GM18870 (cell line): ENCODE measurements around the gene TRPC5OS.

Source experiments
- ATAC-seq: cut with Tn5 transposase; IDR thresholded peaks from one replicate; pipeline ENCODE4 v1.9.1; 2021; ENCODE audit warnings: moderate library complexity; ENCODE audit not compliant: unreplicated experiment

TRPC5OS gene

DNA sequence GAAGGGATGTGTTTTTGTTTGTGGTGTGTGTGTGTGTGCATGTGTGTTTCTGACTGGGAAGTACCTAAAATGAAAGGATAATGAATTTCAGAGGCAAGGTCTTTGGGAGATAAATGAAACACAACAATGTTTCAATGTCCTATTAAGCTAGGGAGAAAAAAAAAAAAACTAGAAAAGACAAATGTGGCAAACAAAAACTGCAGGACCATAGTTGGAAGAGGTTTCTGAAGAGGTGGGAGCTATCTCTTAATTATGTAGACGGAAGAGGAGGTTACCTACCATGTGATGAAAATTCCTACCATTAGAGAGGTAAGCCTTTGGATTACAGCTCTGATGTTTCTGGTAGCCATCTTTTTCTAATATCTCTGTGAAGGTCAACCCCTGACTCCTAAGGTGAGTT lies at the start of gene TRPC5OS:
TSS of gene TRPC5OS (plus strand) at position 301 of the 400 bp plus-strand sequence. CDS start 25,669 bp downstream, outside the sequence.
- no peak for ATAC-seq

GRCh38 chrX:111829345-111829744 lies 46.6 kb upstream of the TRPC5OS start:
- no peak for ATAC-seq

DNA sequence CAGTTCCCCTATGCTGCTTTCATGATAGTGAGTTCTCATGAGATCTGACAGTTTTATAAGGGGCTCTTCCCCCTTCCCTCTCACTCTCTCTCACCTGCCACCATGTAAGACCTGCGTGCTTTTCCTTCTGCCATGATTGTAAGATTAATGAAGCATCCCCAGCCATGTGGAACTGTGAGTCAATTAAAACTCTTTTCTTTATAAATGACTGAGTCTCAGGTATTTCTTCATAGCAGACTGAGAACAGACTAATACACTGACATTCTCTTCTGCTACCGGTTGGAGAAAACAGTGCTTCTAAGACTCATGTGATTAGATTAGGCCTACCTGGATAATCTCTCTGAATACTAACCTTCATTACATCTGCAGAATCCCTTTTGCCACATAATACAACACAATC lies 45.4 kb upstream of the TRPC5OS start:
- no peak for ATAC-seq

DNA sequence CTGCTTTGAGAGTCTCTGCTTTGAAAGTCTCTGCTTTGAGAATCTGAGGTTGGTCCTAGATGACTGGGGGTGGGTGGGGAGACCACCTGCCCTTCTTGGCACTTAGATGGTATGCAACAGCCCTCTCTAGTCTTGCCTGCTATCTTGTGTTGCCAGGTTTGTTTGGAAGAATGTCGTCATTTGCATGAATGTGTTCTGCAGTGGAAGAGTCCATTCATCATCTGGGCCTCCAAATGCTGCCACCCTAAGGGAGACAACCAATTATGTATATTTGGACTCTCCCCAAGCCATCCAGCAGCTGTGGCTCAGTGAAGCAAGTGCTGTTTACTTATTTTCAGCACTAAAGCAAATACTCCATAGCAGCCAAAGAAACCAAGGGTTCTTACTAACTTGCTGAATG lies 44.6 kb upstream of the TRPC5OS start:
- ATAC-seq = no peak

DNA sequence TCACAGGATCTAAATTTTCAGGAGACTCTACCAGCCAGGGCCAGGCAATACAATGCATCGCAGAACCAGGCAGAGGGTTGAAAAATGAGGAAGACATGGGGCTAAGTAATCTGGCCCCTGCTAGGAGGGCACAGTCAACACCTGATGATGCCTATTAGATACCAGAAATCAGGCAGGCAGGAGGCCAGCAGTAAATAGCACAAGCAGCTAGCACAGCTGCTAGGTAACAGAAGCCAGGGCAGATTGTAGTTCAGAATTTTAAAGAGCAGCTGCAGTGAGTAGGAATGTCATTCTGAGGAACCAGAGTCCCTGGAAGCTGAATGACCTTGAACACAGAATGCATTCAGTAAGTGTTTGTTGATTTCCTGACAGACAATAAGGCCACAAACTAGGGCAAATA lies 38.8 kb upstream of the TRPC5OS start:
- ATAC-seq = no peak

DNA sequence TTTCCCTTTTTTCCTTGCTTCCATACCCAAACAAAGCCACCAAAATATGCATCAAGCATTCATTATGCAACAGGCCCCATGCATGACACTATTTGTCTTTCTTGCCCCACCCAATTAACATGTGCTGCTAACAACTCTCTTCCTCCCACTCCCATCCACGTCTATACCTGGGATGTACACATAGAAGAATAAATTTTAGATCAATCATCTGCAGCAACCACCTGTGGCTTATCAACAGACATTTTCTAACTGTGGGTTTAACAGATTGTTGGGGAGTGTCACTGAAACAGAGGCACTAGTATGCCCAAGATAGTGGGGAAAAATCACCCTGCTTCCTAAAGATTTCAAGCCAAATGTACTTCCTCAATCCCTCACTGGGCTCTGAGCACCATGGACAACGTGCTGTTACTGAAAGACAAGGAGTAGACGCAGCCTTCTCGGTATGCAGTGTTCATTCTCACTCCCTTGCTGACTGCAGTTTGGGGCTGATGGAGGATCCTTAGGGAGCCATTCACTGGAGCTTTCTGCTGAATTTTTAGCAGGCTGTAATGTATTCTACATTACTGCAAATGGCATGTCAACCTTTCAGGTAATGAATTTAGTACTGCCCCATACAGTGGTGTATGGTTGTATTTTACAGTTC lies 28.4 kb upstream of the TRPC5OS start:
- no peak for ATAC-seq

GRCh38 chrX:111848541-111848940 lies 27.4 kb upstream of the TRPC5OS start:
- ATAC-seq = no peak

DNA sequence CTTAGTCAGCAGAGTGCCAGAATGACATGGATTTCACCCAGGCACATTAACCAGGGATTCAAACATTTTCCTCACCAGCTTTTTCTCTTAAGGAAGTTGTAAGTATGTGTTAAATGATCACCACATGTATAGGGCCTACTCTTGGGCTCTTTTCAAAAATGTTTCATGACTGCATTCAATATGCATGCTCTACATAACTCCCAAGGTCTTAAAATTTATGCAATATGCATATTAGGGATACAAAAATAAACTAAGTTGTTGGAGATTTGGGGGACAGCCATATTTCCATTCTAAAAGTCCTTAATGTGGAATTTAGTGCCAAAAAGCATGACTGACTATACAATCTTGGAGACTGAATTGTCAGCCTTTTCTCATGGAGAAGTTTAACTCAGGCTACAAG lies 25.0 kb upstream of the TRPC5OS start:
- no peak for ATAC-seq

GRCh38 chrX:111854556-111855490 lies 21.2 kb upstream of the TRPC5OS start:
- no peak for ATAC-seq

GRCh38 chrX:111857534-111858060 lies 18.4 kb upstream of the TRPC5OS start:
- no peak for ATAC-seq

DNA sequence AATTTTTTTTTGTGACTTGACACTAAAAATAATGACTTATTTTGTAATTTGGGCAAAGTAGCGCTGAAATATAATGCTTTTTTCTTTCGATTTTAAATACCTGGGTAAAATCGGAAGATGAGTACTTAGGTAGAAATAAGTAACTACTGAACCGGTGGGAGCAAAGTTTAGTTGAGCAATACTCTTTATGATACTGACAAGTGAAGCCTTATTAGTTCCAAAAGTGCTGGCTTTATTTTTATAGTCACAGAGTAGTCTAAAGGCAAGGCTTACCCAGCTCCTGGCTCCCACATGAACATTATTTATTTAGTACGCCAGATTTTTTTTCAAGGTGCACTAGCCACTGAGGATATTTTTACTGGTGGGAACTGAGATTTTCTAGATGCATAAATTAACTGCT lies 14.4 kb upstream of the TRPC5OS start:
- ATAC-seq = no peak

- no peak for ATAC-seq
Measured at GRCh38 chrX:111867236-111867635, 8.7 kb upstream of the TRPC5OS start.

DNA sequence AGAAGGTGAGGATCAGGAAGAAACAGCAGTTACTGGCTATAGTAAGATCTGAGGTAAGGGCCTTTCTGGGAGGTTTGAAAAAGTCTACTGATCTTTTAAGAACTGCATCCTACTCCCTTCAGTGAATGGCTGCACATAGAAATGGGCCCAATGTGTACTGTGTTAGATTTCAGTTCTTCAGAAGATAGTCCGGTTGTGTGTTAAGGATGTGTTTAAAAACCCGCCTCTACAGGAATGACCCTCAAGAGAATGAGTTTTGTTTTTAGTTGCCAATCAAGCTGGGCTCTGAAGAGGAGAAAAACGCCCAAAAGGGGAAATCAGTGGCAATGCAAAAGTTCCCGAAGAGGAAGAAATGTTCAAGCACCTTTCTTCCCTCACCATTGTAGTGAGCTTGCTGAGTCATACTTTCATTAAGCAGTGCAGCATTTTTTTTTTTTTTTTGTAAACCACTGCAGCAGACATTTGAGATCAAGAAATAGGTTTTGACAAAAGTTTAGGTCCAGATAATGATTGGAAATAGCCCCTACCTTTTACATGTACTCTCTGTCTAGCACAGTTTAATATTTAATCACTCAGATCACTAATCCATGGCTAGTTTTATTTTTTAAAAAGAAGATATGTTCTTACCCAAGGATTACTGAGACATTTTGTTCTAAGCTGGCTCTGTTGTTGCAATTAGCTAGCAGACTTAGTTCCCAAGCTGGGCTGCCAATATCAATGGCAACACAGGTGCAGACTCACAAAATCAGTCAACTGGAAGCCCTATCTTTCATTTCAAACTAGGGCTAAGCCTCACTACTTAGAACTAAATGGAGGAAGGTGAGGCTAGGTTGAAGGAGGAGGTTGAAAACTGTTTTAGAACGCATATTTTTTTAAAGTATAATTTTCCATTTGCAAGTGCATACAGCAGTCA lies 7.0 kb upstream of the TRPC5OS start:
- peak; percentile 70 for ATAC-seq

- peak; percentile 84 for ATAC-seq
Measured at GRCh38 chrX:111869639-111870034, 6.3 kb upstream of the TRPC5OS start.

- ATAC-seq = no peak
Measured at GRCh38 chrX:111874241-111874640, 1.7 kb upstream of the TRPC5OS start.

DNA sequence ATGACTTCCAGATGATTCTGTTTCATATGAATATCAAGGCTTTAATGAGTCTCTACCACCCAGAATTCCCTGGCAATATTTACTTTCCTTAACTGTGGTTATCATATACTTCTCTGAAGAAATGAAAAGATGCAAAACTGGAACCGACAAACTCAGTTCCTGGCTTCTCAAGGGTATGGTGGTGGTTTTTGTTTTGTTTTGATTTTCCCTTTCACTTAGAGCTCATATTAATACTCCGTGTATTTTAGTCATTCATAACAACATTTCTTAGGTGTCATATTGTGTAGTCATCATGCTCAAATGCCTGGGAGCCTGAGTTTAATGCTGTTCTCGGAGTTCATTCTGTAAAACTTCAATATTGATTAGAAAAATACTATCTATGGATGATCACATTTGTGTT lies 665 bp downstream of the TRPC5OS start:
- no peak for ATAC-seq

DNA sequence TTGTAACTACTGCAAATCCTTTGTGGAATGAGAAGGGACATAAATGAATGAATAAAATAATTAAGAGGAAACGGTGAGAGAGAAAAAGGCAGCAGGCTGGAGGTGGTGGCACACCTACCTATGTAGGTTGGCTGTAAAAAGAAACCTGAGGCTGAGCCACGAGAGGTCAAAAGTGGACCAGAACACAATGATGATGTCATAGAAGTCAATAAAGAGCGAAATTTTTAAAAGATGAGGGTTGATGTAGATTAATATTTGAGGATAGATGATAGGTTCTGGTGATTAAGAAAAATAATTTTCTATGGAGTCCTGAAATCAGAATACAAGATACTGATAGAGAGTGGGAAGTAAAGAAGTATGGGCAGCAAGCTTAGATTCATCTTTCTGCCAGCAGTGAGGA lies 1.7 kb downstream of the TRPC5OS start:
- ATAC-seq = no peak

- ATAC-seq = no peak
Measured at GRCh38 chrX:111880735-111881134, 4.8 kb downstream of the TRPC5OS start.

DNA sequence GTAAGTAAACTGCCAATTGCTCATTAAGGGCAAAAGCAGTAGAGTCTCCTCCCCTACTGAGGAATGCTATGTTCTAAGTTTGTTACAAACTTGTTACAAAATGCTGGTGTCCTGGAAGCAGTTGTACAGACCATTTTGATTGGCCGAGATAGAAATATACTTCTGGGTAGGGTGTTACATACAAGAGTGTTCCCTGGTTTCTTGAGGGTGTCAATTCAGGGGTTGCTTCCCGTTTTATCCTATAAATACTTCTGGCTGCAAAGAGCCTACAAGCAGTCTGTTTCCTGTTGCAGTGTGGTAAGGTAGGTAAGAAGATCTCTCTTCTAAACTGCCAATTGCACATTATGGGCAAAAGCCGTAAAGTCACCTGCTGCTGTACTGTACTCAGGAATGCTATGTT lies 5.7 kb downstream of the TRPC5OS start:
- no peak for ATAC-seq

GRCh38 chrX:111886678-111887077 lies 10.7 kb downstream of the TRPC5OS start:
- ATAC-seq = no peak

DNA sequence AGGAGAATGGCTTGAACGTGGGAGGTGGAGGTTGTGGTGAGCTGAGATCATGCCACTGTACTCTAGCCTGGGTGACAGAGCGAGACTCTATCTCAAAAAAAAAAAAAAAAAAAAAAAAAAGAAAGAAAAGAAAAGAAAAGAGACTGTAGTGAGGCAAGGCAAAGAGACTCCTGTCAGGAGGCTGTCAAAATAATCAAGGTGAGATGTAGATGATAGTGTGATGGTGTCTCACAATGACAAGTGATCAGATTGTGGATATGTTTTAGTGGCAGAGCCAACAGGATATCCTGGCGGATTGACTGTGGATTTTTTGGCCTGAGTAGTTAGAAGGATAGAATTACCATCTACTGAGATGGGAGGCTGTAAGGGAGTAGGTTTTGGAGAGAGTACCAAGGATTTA lies 12.6 kb downstream of the TRPC5OS start:
- ATAC-seq = no peak
